G401.6 (cell line): Measurements from ENCODE around the gene CLSTN2.

Source experiments
- FAIRE-seq: peaks from 2 replicates; lab custom pipeline; 2012; peaks lifted over from hg19 to GRCh38; lab: Jason Lieb, UNC

The CLSTN2 gene

GRCh38 chr3:140508550-140508949, 573.6 kb downstream of the CLSTN2 start:
- no peak for FAIRE-seq

DNA sequence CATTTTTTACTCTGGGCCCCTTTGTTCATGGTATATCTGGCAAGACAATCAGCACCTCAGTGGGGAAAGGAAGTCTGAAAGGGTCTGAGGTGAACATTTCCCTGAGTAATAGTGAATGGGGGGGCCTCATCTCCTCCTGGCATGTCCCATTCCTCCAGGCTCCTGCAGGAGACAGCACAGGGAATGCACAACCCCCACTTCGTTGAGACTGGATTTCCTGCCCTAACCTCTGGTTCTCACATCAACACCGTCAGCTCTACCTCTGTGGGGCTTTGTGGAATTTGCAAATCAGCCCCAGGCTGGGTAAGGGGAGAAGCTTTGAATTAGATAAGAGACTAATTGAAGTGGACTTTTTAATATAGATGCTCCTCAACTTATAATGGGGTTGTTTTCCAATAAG, 574.5 kb downstream of the CLSTN2 start:
- FAIRE-seq, result no peak

DNA sequence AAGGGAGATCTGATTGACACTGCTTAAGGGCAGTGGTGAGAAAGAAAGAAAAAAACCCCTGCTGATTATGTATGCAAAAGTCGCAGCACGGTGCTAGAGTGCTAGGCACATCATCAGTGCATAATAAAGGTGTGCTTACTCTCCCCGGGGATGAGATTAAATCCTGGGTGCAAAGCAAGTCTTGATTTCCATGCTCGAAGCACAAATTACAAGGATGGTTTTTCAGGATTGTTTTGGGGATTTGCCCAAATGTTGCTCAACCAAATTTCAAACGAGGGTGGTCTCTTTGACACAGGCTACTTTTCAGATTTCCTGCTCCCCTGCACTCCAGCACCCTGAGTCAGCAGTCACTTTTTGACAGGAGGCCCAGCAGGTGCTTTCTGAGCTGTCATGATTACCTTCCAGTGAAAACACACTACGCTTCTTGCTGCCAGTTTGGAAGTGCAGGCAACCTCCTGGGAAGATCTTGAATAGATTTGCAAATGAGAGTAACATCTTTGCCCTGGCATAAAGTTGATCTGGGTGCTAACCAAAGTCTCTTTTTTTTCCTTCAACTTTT, 575.4 kb downstream of the CLSTN2 start:
- no peak for FAIRE-seq

GRCh38 chr3:140521751-140522445, 586.9 kb downstream of the CLSTN2 start:
- FAIRE-seq, result no peak

DNA sequence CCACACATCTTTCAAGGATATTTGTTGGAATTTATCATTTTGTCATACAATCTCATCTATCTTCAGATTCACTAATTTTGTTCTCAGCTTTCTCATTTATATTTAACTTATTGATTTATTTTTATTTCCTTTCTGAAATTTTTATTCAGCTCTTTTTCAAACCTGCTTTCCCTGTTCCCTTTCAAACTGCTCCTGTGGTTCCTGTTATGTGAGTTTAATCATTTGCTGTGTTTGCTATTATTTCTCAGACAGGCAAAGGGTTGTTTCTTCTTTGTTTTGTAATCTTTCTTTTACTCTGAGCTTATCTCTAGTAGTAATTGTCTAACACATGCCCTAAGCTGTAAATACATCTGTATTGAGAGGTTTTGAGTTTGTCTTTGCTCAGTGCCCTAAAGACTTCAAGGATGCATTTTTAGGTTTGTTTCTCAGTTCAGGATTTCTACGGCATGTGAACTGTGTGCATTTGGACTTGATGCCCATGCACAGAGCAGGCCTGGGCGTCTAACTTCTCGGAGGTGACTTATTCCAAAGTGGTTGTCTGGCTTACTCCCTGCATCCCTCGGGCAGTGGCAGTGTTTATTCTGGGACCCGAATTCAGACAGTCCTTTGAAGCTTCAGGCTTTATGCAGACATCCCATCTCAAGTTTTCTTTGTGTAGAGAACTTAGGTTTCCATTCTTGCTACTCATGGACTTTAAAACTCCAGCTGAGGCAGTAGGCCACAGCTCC, 587.8 kb downstream of the CLSTN2 start:
- FAIRE-seq, result no peak

DNA sequence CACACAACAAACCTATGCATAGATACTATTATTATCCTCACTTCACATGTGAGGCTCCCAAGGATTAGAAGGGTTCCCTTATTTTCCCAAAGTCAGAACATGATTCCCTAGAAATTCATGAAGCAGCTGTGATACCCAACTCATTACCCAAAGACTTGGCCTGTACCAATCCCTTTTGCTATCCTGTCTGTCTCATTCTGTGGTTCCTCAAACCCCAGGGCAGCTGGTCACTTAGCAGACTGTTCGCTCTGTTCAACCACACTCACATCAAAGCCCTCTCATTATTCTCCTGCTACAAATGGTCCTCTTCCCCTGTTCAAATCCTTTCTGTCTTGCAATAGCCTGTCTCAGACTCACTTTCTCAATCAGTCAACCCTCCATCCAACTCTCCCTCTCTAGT, 588.6 kb downstream of the CLSTN2 start:
- no peak for FAIRE-seq

GRCh38 chr3:140527156-140527555, 592.2 kb downstream of the CLSTN2 start:
- FAIRE-seq, result no peak

GRCh38 chr3:140529096-140529495, 594.1 kb downstream of the CLSTN2 start:
- no peak for FAIRE-seq

DNA sequence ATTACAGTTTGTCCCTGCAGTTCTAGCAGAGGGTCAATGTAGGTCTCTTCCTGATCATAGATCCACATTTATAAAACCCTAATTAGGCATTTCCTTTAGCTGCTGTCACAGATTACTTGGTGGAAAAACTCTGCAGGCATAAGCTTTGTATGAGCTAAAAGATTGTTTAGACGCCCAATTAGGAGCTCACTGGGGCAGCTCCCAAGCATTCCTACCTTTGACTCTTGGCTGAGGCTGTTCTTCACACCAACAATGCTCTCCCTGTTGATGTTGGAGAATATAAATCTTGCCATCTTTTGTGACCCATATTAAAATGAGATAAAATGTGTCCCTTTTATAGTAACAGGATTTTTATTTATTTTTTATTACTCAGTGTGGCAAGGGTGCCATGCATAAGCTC, 594.6 kb downstream of the CLSTN2 start:
- FAIRE-seq, result no peak

DNA sequence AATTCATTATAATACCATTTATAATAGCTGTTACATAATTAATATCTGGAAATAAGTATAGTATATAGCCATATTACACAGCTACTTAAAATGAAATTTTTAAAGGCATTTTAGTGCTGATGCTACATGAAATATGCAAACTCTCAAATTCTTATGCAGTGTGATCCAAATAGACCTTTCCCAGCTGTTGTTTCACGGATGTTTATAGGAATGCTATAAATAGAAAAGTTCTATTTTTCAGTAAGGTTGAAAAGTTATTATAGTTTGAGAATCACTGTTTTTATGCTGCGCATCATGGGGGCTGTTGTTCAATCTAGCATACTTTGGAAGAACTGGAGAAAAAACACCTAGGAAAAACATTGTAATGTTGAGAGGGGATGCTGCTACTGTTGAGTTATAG, 595.1 kb downstream of the CLSTN2 start:
- no peak for FAIRE-seq

DNA sequence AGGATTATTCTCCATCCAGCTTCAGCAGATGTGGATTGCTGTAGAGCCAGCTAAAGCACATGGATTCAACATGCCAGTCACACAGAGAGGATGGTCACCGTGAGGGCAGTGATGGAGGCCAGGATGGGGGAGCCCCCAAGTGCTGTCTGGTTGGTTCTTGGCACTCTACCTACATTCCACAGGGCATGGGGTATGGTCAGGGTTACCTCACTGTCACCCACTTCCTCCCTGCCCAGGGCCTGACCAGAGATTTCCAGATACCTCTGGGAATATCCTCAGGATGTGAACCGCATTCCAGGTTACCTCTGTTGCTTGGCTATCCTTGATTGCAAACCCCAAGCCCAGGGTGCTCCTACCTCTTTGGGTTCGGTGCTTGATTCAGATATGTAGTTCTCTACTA, 595.6 kb downstream of the CLSTN2 start:
- no peak for FAIRE-seq

DNA sequence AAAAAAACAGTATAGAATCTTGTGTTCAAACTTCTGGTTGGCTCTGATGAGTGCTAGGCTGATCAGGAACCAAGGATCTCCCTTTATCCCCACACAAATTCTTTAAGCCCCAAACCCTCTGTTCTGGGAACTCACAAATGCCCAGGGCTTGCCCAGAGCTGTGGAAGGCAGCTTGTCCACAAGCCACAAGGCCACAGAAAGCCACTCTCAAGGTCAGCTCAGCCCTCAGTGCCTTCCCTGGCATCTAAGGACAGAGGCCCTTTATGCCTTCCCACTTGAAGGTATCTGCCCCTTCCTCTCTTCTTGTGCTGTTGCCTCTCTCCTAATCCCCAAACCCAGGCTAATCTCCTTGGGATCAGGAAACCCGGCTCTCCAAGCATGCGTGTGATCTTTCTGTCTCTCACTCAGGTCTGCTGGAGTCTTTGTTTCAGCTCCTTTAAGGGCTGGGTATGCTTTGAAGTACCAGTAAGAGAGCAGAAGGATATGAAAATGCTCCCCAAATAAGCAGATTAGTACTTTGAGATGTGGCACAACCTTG, 597.9 kb downstream of the CLSTN2 start:
- no peak for FAIRE-seq

DNA sequence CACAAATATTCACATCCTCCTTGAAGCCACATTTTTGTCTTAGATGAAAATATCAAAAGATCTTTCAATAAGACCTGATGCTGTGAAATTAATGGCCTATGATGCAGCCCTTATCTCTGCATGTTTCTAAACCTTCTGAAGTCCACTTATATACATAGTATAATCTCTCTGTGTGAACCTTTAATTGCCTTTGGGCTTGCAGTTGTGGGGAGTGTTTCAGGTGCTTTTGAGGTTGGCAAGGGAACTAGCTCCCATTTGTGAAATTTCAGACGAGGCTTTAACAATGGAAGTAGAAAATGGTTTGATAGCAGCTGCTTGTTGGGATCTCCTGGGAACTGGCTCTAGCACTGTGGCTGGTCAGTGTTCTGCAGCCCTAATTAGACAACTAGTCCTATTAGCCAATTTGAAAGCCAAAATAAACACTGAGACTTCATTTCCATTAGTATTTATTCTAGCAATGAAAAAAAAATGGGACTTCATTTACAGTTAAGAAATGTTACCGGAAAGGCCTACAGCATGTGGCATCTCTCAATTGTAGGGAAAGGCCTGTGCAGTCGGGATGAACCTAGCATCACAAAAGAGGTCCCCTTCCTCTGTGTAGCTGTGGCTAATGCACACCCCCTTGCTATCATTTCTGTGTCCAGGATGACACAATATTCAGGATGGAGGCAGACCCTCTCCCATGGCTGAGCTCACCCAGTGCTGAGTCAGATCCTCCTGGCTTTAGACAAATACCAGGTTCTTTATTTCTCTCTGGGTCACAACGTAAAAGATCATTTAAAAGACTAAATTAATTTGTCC, 602.1 kb downstream of the CLSTN2 start:
- no peak for FAIRE-seq

DNA sequence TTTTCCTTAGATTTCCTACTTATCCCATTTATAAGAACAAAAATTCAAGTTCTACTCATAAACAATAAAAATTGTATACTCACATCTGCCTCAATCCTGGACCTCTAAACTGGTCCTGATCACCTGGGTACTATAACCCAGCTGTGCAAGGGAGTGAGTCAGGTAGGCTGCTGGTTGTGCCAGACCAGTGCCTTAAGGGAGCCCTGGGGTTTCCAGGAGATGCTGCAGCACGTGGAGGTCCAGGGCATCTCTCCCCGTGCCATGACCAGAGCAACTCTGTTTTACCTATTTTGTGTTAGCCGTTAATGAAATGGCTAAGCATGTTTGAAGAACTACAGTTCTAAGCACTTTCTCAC, 602.7 kb downstream of the CLSTN2 start:
- no peak for FAIRE-seq

GRCh38 chr3:140540262-140540661, 605.3 kb downstream of the CLSTN2 start:
- no peak for FAIRE-seq

- FAIRE-seq, result no peak
These were observed 607.1 kb downstream of the CLSTN2 start for GRCh38 chr3:140541975-140542653.

- FAIRE-seq, result no peak
These were observed 610.2 kb downstream of the CLSTN2 start for GRCh38 chr3:140545197-140545596.

DNA sequence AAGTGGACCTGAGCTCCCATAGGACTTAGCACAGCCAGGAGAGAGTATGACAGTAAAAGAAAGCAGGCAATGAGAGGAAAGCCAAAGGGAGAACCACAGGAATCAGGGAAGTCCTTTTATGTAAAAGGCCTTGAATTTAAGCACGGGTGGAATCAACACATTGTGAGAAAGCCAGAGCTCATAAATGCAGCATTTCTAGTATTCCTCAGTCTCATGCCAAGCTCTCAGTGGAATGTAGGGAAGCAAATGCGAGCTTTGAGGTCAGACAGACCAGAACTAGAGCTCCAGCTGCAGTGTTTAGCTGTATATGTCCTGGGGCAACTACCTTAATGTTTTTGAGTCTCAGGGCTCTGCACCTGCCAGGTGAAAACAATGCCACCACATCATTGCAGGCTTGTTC, 610.8 kb downstream of the CLSTN2 start:
- no peak for FAIRE-seq

DNA sequence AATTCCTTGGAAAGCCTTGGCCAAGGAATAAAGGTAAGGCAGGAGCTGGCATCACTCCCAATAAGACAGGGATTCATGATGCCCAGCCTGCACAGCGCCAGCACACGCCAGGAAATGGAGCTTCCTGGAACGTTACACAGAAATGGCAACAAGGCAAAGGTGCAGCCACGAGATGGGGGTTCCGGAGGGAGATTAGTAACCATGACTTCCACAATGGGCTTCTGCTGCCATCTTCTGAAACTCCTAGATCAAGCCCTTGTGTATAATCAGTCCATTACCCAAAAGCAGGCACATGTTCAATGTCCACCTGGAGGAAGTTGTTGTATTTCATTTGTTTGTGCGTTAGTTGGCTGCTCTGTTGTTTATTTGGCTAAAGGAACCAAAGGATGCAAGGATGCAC, 611.7 kb downstream of the CLSTN2 start:
- FAIRE-seq, result no peak

GRCh38 chr3:140552403-140552802, 617.4 kb downstream of the CLSTN2 start:
- FAIRE-seq, result no peak

- no peak for FAIRE-seq
These were observed 617.9 kb downstream of the CLSTN2 start for GRCh38 chr3:140552898-140553297.

DNA sequence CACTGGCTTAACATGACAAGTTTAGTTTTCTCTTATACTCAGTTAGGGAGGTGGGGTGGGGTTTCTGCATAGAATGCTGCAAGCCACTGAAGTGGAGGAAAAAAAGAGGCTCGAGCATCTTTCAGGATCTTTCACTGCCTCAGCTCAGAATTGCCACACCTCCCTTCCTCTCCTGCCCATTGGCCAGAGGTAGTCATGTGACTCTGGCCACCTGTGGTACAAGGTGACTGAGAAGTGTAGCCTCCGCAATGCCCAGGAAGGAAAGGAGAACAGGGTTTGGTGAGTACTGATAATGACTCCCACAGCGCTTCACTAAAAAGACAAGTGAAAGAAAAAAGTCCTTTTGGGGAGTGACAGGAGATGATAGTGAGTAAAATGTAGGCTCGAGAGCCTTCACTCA, 618.6 kb downstream of the CLSTN2 start:
- no peak for FAIRE-seq
